GM23338 (cell line): ENCODE measurements around the gene WDR45B.

Experiments
- CREB1 ChIP-seq: fragments of 250-450 bp; sonication (Bioruptor Pico); IDR thresholded peaks from 2 replicates; pipeline ENCODE4 v1.5.0; 2020; ENCODE audit warnings: low read depth, mild to moderate bottlenecking, moderate library complexity
- EZH2 ChIP-seq: fragments of 200-600 bp; sonication (generic); IDR thresholded peaks from one replicate; pipeline ENCODE4 v1.8.0; 2017; ENCODE audit warnings: antibody characterized with exemption, mild to moderate bottlenecking, low read depth; ENCODE audit not compliant: unreplicated experiment
- EZH2phosphoT487 ChIP-seq: fragments of 200-600 bp; sonication (generic); IDR thresholded peaks from one replicate; pipeline ENCODE4 v1.8.1; 2018; ENCODE audit warnings: antibody characterized with exemption; ENCODE audit not compliant: unreplicated experiment
- JUNB ChIP-seq: IDR thresholded peaks from one replicate; pipeline ENCODE4 v1.6.1; 2016; ENCODE audit warnings: antibody characterized with exemption; ENCODE audit not compliant: unreplicated experiment
- NANOG ChIP-seq: IDR thresholded peaks from 2 replicates; pipeline ENCODE4 v1.6.1; 2016; ENCODE audit warnings: antibody characterized with exemption, borderline replicate concordance
- POLR2AphosphoS5 ChIP-seq: IDR thresholded peaks from 2 replicates; pipeline ENCODE4 v1.6.1; 2016; ENCODE audit warnings: antibody characterized with exemption, low read depth
- ZNF114 ChIP-seq: fragments of 250-450 bp; sonication (Bioruptor Pico); IDR thresholded peaks from 2 replicates; pipeline ENCODE4 v1.5.0; 2020; ENCODE audit warnings: mild to moderate bottlenecking, moderate library complexity
- TF ChIP-seq, protein P1 (sequence below), 2 experiments: fragments of 200-600 bp in 1 of 2; sonication (generic) in 1 of 2; conservative IDR thresholded peaks; 2 replicates each; pipeline versions ENCODE4 v1.5.1 to v1.6.1; 2016 to 2017; ENCODE audit warnings: antibody characterized with exemption in 2 of 2, low read depth in 2 of 2, mild to moderate bottlenecking in 2 of 2, moderate library complexity in 1 of 2
- TF ChIP-seq, protein P2 (sequence below): IDR thresholded peaks from one replicate; pipeline ENCODE4 v1.6.1; 2018; ENCODE audit warnings: antibody characterized with exemption; ENCODE audit not compliant: unreplicated experiment

DNA sequence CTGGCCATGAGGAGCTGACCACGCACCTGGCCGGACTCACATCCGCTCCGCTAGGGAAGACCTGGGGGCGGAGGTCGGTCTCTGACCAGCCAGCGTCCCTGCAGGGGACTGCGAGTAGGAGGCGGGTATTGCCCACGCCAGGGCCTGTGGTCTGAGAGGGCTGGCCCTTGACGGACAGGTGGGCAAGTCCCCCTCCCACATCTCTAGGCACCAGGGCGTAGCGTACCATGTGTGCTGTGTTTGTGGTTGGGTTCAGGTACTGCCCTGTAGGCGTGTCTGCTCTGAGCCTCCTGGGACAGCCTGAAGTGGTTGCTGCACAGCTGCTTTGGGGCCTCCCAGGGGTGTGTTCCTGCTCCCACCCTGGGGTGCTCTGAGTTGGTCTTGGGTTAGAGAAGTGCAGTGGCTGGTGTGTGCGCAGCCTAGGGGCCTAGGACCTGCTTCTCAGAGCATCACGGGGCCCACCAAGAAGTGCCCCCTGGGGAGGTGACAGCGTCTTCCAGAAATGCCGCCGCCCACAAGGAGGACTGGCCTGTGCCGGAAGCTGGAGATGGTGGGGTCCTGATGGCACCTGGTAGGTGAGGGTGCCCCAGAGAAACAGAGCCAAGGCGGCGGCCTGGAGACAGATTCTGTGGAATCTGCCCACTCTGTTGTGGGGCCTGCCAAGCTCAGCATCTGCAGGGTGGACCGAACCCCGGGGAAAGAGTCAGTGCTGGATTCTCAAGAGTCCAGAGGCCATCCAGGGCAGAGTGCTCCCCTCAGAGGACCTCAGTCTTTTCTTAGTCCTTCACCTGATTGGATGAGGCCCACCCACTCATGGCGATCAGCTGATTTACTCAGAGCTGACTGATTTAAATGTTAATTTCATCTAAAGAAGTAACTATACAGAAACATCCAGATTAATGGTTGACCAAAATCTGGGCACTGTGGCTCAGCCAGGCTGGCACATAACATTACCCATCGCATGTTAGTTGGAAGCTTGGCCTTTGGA lies 48.3 kb downstream of the WDR45B start:
- TF ChIP-seq, protein P1, sequence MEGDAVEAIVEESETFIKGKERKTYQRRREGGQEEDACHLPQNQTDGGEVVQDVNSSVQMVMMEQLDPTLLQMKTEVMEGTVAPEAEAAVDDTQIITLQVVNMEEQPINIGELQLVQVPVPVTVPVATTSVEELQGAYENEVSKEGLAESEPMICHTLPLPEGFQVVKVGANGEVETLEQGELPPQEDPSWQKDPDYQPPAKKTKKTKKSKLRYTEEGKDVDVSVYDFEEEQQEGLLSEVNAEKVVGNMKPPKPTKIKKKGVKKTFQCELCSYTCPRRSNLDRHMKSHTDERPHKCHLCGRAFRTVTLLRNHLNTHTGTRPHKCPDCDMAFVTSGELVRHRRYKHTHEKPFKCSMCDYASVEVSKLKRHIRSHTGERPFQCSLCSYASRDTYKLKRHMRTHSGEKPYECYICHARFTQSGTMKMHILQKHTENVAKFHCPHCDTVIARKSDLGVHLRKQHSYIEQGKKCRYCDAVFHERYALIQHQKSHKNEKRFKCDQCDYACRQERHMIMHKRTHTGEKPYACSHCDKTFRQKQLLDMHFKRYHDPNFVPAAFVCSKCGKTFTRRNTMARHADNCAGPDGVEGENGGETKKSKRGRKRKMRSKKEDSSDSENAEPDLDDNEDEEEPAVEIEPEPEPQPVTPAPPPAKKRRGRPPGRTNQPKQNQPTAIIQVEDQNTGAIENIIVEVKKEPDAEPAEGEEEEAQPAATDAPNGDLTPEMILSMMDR (conservative IDR thresholded peaks at IDR 0.05; ENCODE audit: low read depth in 2 of 2) = no peak
- TF ChIP-seq POLR2AphosphoS5 (no peak), EZH2phosphoT487 (no peak), JUNB (no peak), ZNF114 (CRISPR knock-in tag) (no peak), NANOG (no peak), CREB1 (CRISPR knock-in tag) (no peak), EZH2 (no peak)
- TF ChIP-seq, protein P2, sequence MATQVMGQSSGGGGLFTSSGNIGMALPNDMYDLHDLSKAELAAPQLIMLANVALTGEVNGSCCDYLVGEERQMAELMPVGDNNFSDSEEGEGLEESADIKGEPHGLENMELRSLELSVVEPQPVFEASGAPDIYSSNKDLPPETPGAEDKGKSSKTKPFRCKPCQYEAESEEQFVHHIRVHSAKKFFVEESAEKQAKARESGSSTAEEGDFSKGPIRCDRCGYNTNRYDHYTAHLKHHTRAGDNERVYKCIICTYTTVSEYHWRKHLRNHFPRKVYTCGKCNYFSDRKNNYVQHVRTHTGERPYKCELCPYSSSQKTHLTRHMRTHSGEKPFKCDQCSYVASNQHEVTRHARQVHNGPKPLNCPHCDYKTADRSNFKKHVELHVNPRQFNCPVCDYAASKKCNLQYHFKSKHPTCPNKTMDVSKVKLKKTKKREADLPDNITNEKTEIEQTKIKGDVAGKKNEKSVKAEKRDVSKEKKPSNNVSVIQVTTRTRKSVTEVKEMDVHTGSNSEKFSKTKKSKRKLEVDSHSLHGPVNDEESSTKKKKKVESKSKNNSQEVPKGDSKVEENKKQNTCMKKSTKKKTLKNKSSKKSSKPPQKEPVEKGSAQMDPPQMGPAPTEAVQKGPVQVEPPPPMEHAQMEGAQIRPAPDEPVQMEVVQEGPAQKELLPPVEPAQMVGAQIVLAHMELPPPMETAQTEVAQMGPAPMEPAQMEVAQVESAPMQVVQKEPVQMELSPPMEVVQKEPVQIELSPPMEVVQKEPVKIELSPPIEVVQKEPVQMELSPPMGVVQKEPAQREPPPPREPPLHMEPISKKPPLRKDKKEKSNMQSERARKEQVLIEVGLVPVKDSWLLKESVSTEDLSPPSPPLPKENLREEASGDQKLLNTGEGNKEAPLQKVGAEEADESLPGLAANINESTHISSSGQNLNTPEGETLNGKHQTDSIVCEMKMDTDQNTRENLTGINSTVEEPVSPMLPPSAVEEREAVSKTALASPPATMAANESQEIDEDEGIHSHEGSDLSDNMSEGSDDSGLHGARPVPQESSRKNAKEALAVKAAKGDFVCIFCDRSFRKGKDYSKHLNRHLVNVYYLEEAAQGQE = no peak
